ENCODE measurements around the gene ZNF500. TPM values are rescaled to one million over a fixed set of nuclear protein-coding genes. Genes with fewer than 3 reads are reported as not detected.

The ZNF500 gene
- 10 to 100 TPM; 11.0 to 31.2 (median 20.2) TPM for total RNA-seq

DNA sequence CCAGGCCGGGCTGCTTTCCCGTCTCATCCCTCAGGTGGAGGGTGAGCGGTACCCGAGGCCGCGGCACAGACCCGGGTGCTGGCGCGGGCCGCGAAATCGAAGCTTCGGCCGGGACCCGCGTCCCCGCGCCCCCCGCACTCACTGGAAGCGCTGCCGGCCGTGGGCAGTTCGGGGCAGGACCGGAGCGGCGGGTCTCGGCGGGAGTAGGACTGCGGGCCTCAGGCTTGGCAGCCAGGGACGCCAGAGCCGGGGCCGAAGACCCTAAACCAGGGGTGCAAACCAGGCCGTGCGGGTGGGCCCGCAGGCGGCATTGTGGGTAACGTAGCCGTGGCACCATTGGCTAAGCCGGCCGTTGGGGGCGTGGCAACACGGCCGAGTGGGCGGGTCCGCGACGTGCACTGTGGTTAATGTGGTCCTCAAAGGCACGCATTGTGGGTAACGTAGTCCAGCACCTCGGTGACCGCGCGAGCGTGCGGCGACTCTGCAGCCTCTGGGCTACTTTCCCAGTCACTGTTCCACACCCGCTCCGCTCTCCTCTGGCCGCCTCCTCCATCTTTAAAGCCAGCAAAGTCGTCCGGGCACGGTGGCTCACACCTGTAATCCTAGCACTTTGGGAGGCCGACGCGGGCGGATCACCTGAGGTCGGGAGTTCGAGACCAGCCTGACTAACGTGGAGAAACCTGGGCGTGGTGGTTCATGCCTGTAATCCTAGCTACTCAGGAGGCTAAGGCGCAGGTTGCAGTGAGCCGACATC is at the start of gene ZNF500:
TSS of gene ZNF500 (minus strand) at position 288 of the 754 bp plus-strand sequence. CDS start 1,184 bp downstream, outside the sequence.
- H3K4me3 ChIP-seq = peak within 1 kb of the TSS; percentile 71 to 88
- peak within 1 kb of the TSS; percentile 91 to 92 for H3K27ac ChIP-seq
- intact Hi-C loops (cut with DNase I; ENCODE audit: low total_unique reads) = loop anchor here (5.0 kb wide), 1 partner anchor 35 kb away; the partner anchor contains the start of gene ROGDI
- peak; percentile 58 to 66 for TF ChIP-seq POLR2A (IDR thresholded peaks at IDR 0.05)
- TF ChIP-seq, protein P1, sequence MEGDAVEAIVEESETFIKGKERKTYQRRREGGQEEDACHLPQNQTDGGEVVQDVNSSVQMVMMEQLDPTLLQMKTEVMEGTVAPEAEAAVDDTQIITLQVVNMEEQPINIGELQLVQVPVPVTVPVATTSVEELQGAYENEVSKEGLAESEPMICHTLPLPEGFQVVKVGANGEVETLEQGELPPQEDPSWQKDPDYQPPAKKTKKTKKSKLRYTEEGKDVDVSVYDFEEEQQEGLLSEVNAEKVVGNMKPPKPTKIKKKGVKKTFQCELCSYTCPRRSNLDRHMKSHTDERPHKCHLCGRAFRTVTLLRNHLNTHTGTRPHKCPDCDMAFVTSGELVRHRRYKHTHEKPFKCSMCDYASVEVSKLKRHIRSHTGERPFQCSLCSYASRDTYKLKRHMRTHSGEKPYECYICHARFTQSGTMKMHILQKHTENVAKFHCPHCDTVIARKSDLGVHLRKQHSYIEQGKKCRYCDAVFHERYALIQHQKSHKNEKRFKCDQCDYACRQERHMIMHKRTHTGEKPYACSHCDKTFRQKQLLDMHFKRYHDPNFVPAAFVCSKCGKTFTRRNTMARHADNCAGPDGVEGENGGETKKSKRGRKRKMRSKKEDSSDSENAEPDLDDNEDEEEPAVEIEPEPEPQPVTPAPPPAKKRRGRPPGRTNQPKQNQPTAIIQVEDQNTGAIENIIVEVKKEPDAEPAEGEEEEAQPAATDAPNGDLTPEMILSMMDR (IDR thresholded peaks at IDR 0.05) = peak in 2 of 4 experiments; percentile 9 to 11
- H3K4me1 ChIP-seq = peaks cover 0 to 15% of the 10 kb centered on the region in 2 donors
- no peaks in the 10 kb centered on the region for H3K36me3 ChIP-seq
- H3K9me3 ChIP-seq = no peaks in the 10 kb centered on the region
- DNase-seq = peak; percentile 97 to 99
- H3K27me3 ChIP-seq = no peaks in the 10 kb centered on the region

DNA sequence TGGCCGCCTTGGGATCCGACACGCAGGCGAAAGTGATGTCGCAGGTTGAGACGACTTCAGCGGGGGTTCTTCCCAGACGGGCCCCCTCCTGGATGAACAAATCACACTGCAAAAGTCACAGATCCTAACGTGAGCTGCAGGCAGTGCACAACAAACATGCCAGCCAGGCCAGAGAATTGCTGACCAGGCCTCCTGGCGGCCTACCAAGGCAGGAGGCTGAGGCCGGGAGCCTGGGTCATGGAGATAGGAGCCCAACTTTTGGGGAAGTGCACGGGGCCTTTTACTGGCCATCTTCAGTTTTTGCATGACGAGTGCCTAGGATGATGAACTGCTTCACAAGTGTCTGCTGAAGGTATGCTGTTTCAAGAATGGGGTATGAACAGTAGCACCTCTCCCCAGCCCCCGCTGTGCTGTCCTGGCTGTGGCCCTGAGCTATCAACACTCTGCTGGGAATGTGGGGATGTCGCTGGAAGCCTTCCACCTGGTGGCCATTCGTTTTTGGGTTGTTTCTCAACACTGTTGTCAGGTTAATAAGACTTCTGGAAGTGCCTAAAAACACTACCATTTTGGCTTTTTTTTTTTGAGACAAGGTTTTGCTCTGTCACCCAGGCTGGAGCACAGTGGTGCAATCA is 47.7 kb upstream of the ZNF500 start:
- H3K27ac ChIP-seq = no peak overlapping the region
- no peak for DNase-seq
- no peaks in the 10 kb centered on the region for H3K36me3 ChIP-seq
- H3K4me1 ChIP-seq = no peaks in the 10 kb centered on the region
- H3K27me3 ChIP-seq = no peaks in the 10 kb centered on the region
- intact Hi-C loops (cut with DNase I; ENCODE audit: low total_unique reads) = no loop called here
- no peak for TF ChIP-seq POLR2A (IDR thresholded peaks at IDR 0.05)
- TF ChIP-seq, protein P1 (IDR thresholded peaks at IDR 0.05) = no peak
- no peaks in the 10 kb centered on the region for H3K9me3 ChIP-seq
- no peak overlapping the region for H3K4me3 ChIP-seq

DNA sequence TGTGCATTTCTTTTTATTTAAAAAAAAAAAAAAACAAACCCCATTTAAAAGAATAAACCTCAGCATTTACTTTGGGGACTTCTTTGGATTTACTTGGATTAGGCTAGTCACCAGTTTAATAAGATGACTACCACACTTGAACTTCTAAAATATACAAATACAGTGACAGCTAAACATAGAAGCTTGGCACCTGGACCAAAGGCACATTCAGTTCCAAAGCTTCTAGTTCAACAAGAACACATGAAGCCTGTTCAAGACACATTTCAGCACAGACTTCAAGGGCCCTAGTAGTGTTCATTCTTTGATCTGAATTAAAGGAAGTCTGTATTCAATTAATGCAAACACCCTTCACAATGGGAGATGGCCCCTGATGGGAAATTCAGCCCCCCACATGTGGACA is 47.1 kb upstream of the ZNF500 start:
- H3K4me3 ChIP-seq = no peak overlapping the region
- H3K4me1 ChIP-seq = no peaks in the 10 kb centered on the region
- intact Hi-C loops (cut with DNase I; ENCODE audit: low total_unique reads) = no loop called here
- no peaks in the 10 kb centered on the region for H3K27me3 ChIP-seq
- no peaks in the 10 kb centered on the region for H3K36me3 ChIP-seq
- DNase-seq = no peak
- no peaks in the 10 kb centered on the region for H3K9me3 ChIP-seq
- TF ChIP-seq, protein P1 (IDR thresholded peaks at IDR 0.05) = no peak
- no peak for TF ChIP-seq POLR2A (IDR thresholded peaks at IDR 0.05)
- H3K27ac ChIP-seq = no peak overlapping the region

DNA sequence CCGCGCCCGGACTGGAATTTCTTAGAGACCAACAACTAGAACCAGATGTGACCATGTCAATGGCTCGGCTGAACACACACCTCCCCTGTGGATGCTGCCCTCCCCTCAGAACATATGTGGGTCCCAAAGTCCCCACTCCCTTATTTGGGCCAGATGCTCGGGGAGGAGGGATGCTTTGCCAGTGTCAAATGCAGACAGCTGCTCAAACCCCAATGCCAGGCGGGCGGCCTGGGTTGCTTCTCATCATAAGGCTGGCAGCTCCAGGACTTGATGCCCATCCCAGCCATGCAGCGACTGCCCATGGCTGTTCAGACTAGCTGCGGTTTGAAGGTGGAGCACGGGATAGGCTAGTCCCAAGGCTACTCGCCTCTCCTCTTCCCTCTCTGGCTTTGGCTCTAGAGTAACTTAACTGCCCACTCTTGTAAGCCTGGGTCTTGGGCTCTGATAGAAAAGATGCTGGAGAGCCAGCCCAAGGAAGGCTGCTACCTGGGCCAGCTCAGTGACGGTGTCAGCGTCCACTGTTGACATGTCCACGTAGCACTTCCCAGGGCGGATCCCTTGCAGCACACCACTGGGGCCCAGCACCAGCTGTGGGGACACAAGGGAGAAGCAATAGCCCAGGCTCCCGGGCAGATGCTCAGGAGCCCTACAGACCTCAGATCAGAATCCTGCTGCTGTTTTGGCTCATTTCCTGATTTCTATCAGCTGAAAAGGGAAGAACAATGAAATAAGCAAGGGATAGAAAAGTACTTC is 46.5 kb upstream of the ZNF500 start:
- Histone ChIP-seq H3K4me3 (no peak overlapping the region), H3K9me3 (no peaks in the 10 kb centered on the region), H3K4me1 (no peaks in the 10 kb centered on the region), H3K36me3 (no peaks in the 10 kb centered on the region), H3K27ac (no peak overlapping the region), H3K27me3 (no peaks in the 10 kb centered on the region)
- intact Hi-C loops (cut with DNase I; ENCODE audit: low total_unique reads) = no loop called here
- TF ChIP-seq POLR2A (IDR thresholded peaks at IDR 0.05) = no peak
- TF ChIP-seq, protein P1 (IDR thresholded peaks at IDR 0.05) = no peak
- DNase-seq = no peak

Measured in uterus (tissue), 4 donors.